GM13976 (cell line): ENCODE measurements around the gene KLF5.
A peak's percentile ranks its signal among the peaks of the same experiment; 100 is the strongest.

ENCODE experiments used
- DNase-seq: peaks from one replicate; pipeline ENCODE4 v3.0.0; 2012; ENCODE audit warnings: low spot score
- CTCF ChIP-seq: IDR thresholded peaks from 2 replicates; pipeline ENCODE4 v1.5.1; 2012; ENCODE audit warnings: borderline replicate concordance, mild to moderate bottlenecking; ENCODE audit not compliant: insufficient read depth; ENCODE audit errors: extremely low read depth, missing control alignments, control extremely low read depth
- in situ Hi-C: fragments of 300-500 bp; cut with MboI; formaldehyde crosslinking; loops from one replicate; pipeline ENCODE4 v1.12.0; 2022; ENCODE audit warnings: low sequenced_read_pairs, mixed read lengths, inconsistent platforms; ENCODE audit not compliant: unreplicated experiment

Gene KLF5

DNA sequence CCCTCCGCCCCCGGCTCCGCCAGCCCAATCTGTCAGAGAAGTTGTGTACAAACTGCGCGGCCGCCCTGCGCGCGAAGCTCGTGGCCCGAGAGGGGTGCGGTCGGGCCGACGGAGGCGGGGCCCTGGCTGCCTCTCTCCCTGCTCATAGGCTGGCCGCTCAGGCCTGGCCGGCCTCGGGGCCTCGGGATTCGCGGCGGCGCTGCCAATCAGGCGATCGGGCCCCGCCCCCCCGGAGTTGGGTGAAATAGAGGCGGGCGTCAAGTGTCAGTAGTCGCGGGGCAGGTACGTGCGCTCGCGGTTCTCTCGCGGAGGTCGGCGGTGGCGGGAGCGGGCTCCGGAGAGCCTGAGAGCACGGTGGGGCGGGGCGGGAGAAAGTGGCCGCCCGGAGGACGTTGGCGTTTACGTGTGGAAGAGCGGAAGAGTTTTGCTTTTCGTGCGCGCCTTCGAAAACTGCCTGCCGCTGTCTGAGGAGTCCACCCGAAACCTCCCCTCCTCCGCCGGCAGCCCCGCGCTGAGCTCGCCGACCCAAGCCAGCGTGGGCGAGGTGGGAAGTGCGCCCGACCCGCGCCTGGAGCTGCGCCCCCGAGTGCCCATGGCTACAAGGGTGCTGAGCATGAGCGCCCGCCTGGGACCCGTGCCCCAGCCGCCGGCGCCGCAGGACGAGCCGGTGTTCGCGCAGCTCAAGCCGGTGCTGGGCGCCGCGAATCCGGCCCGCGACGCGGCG lies at the start of gene KLF5:
Gene KLF5 (plus strand): TSS at position 270 of the 724 bp plus-strand sequence. CDS start 323 bp downstream, at position 593.
- in situ Hi-C loops = no loop called here

GRCh38 chr13:73011751-73012150 lies 47.1 kb upstream of the KLF5 start:
- DNase-seq = no peak
- in situ Hi-C loops = no loop called here
- no peak for TF ChIP-seq CTCF

More for the DNA sequence above, at the start of gene KLF5:
- peak; percentile 99 for DNase-seq
- no peak for TF ChIP-seq CTCF

DNA sequence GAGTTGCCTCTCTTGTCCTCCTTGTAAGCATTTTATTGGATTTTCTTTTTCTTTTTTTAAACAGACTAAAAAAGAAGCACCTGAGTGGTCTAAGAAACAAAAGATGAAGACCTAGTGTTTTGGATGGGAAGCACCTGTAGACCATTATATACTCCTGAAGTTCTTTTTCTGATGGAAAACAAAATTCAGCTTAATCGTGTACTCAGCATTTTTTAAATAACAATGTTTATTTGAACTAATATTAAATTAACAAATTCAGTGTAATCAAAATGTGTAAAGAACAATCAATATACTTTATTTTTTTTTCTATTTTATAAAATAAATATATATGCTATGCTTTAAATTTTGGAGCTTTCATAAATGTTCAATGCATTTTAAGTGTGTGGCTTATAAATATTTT lies 43.0 kb upstream of the KLF5 start:
- no peak for DNase-seq
- TF ChIP-seq CTCF = no peak
- in situ Hi-C loops = no loop called here

DNA sequence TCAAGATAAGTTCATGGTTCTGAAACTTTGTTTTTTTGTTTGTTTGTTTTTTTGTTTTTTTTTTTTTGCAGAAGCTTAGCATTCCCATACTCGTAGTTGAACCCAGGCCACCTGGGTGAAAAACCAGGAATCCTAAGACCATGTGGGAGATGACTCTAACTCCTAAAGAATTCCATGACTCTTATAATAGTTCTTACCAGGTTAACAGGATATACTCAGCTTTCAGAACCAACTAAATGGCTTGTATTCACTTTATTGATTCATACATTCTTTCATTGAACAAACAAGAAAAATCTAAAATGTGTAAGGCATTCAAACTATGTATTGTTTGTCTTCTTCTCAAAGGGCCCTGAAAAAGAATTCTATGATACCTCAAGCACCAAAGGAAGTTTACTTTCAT lies 40.5 kb upstream of the KLF5 start:
- TF ChIP-seq CTCF = no peak
- in situ Hi-C loops = no loop called here
- no peak for DNase-seq

GRCh38 chr13:73025217-73026012 lies 33.4 kb upstream of the KLF5 start:
- no peak for TF ChIP-seq CTCF
- in situ Hi-C loops = no loop called here
- DNase-seq = peak; percentile 17

DNA sequence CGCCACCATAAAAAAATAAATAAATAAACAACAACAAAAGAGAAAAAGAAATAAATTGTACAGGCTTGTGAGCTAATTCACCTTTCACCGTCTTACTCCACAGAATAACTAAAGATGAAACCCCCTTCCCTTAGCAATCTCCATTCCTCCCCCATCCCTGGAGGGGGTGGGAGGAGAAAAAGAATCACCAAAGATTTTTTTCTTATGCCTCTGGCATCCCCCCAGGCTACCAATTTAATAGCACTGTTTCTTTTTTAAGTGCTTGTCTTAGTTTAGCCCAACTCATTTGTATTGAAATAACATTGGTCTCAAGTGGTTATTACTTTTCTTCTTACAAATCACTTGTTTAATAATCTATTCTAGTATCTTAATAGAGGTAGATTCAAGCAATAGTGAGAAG lies 23.9 kb upstream of the KLF5 start:
- no peak for DNase-seq
- in situ Hi-C loops = no loop called here
- no peak for TF ChIP-seq CTCF

- TF ChIP-seq CTCF = no peak
- no peak for DNase-seq
- in situ Hi-C loops = no loop called here
Observed at GRCh38 chr13:73035660-73036059, 23.1 kb upstream of the KLF5 start.
